Cortex of kidney (tissue), 1 donor: Measurements from ENCODE around the gene PRR36.
"Not testable (repeated sequence)": the region's sequence is repeated elsewhere in the genome, so short reads cannot be mapped to it uniquely, and the experiment has no call there.

Experiments used
- DNase-seq: peaks from one replicate; lab custom pipeline; 2025; lab: John Stamatoyannopoulos, UW

PRR36 gene

GRCh38 chr19:7860714-7861618, 13.2 kb downstream of the PRR36 start:
- no peak for DNase-seq

- no peak for DNase-seq
Observed at GRCh38 chr19:7859831-7860713, 14.1 kb downstream of the PRR36 start.

GRCh38 chr19:7859087-7859486, 15.1 kb downstream of the PRR36 start:
- DNase-seq = not testable (repeated sequence)

- no peak for DNase-seq
Observed at GRCh38 chr19:7858109-7858770, 15.9 kb downstream of the PRR36 start.

GRCh38 chr19:7857727-7858108, 16.5 kb downstream of the PRR36 start:
- DNase-seq = no peak

GRCh38 chr19:7856679-7857663, 17.2 kb downstream of the PRR36 start:
- DNase-seq = no peak

GRCh38 chr19:7856109-7856591, 18.0 kb downstream of the PRR36 start:
- no peak for DNase-seq

- no peak for DNase-seq
Observed at GRCh38 chr19:7855426-7856108, 18.6 kb downstream of the PRR36 start.

- DNase-seq = no peak
Observed at GRCh38 chr19:7853770-7854128, 20.4 kb downstream of the PRR36 start.

GRCh38 chr19:7852851-7853769, 21.1 kb downstream of the PRR36 start:
- no peak for DNase-seq

GRCh38 chr19:7851623-7852500, 22.3 kb downstream of the PRR36 start:
- no peak for DNase-seq

- no peak for DNase-seq
Observed at GRCh38 chr19:7850945-7851622, 23.1 kb downstream of the PRR36 start.

- no peak for DNase-seq
Observed at GRCh38 chr19:7850000-7850813, 24.0 kb downstream of the PRR36 start.

GRCh38 chr19:7849631-7849999, 24.6 kb downstream of the PRR36 start:
- DNase-seq = no peak

GRCh38 chr19:7848779-7849457, 25.3 kb downstream of the PRR36 start:
- DNase-seq = no peak

GRCh38 chr19:7847664-7848063, 26.5 kb downstream of the PRR36 start:
- no peak for DNase-seq
